Measurements from ENCODE around the gene CXADR. TPM values are rescaled to one million over a fixed set of nuclear protein-coding genes. Genes with fewer than 3 reads are reported as not detected.

CXADR gene
- total RNA-seq, 1 donor from 2014 or later: 25.5 TPM

DNA sequence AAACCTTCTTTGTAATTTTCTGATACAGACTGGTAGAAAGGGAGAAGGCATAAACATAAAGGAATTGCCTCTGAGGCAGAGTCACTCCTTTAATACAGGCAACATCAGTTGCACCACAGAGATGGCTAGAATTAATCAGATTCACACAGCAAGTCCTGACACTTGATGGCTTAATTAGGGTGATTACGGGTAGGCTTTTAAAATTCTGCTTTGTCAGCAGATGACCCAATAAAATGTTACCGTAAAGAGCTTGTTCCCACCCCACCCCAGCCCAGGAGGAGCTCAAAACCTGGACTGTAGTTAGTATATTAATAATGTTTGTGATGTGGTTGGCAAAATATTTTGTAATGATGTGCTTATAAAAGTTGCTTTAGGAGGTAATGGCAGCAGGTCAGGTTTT lies 109.2 kb downstream of the CXADR start:
- intact Hi-C loops (cut with DNase I): no loop called here
- no peak for ATAC-seq
- DNase-seq (ENCODE audit: missing footprints): no peak

DNA sequence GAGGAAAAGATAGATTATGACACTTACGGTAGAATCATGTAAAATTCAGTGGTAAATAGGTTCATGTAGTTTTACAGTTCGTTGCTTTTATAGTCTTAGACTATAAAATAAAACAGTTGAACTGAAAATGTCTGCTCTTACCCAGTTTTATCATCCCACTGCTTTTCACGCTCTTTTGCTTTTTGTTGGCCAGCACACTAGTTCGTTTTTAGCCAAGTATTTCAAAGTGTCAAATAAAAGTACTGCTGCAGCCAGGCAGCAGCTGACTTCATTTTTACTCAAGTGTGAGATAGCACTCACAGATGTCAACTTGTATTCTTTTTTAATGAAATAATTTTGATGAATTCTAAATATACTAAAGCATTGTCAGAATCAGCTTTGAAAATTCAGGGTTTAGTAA lies 118.4 kb downstream of the CXADR start:
- intact Hi-C loops (cut with DNase I): no loop called here
- ATAC-seq (peak; percentile 44), DNase-seq (ENCODE audit: missing footprints) (no peak)

DNA sequence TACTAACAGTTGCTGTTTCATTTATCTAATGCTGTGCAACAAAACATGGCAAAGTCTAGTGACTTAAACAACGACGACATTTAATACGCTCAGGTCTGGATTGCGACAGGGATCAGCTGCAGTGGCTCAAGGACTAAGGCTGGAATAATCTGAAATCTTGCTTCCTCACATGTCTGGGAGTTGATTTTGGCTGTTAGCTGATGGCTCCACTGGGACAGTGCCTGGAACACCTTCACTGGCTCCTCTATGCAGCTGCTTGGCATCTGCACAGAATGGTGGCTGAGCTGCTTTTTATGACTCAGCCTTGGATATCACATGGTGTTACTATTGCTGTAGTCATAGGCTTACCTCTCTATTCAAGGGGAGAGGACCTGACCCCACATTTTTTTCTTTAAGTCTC lies 123.9 kb downstream of the CXADR start:
- ATAC-seq: peak; percentile 71
- intact Hi-C loops (cut with DNase I): no loop called here
- DNase-seq (ENCODE audit: missing footprints): no peak

DNA sequence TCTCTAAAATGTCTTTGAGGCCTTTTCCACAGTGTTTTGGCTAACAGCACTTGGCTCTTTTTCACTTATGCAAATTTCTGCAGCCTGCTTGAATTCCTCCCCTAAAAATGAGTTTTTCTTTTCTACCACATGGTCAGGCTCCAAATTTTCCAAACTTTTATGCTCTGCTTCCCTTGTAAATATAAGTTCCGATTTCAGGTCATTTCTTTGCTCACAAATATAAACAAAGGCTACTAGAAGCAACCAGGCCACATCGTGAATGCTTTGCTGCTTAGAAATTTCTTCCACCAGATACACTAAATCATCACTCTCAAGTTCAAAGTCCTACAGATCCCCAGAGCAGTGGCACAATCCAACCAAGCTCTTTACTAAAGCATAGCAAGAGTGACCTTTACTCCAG lies 128.0 kb downstream of the CXADR start:
- DNase-seq (ENCODE audit: missing footprints) (no peak), ATAC-seq (no peak)
- intact Hi-C loops (cut with DNase I): no loop called here

Other genes with a start within 250 kb of the CXADR start
- gene BTG3, start 99.9 kb downstream of the CXADR start, total RNA-seq: 4.9 TPM

All from Right ventricle myocardium inferior (tissue), 1 donor.